ENCODE data around the gene RAB40C.

Gene RAB40C

DNA sequence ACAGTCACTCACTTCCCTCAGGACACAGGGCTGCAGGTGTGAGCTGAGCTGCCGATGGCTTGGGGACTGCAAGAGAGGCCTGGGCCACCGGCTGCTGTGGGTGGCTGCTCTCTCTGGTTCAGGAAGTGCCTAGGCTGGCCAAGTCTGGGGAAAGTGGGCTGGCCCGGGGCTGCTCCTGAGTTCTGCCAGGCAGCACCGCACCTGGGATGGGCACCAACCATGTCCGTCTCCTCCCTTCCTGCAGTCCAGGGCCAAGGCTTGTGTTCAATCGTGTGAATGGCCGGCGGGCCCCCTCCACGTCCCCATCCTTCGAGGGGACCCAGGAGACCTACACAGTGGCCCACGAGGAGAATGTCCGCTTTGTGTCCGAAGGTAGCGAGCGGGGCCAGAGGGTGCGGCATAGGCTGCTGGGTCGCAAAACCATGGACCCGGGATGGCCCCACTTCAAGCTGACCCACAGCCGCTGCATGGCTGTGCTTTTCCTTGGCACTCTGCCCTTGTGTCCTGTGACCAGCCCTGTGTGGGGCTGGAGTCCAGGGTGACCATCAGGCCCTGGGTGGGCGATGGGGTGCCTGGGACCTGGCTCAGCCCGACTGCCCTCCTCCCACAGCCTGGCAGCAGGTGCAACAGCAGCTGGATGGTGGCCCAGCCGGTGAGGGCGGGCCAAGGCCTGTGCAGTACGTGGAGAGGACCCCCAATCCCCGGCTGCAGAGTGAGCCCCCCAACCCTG lies 57.5 kb downstream of the RAB40C start:
- Histone ChIP-seq H3K4me3 (no peak overlapping the region), H3K4me1 (peaks cover 18% of the 10 kb centered on the region), H3K36me3 (replicated peaks) (peaks cover 15% of the 10 kb centered on the region), H3K9me3 (no peaks in the 10 kb centered on the region), H3K27me3 (ENCODE audit: low read depth) (no peaks in the 10 kb centered on the region)
- in situ Hi-C loops (cut with MboI; ENCODE audit: low sequenced_read_pairs) = no loop called here
- no peak for DNase-seq (ENCODE audit: low spot score in 2 of 2)

DNA sequence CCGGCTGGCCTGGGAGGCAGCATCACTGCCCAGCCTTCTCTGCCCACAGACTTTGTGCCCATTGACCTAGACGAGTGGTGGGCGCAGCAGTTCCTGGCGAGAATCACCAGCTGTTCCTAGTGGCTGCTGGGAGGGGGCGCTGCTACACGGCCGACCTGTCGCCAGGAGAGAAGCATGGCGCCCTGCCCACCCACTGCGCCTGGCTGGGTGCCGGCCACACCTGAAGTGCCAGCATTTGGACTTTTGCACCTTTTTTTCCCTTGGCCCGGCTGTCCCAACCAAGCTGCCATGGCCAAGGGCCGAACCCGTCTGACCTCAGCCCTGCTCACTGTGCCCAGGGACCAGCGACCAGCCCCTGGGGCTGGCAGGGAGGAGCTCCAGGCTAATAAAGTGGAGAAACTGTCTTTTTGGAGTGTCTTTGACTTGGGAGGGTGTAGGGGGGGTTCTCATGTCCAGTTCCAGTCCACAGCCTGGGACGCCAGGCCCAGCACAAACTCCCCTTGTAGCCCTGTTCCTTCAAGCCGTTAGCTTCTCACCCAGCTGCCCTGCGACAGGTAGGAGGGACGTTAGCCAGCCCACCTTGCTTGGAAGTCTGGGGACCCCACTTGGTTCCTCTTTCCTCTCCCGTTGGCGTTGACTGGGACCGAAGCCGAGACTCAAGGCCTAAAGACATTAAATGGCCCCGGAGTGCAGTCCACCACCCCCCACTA lies 58.4 kb downstream of the RAB40C start:
- peaks cover 24% of the 10 kb centered on the region for H3K36me3 ChIP-seq (replicated peaks)
- in situ Hi-C loops (cut with MboI; ENCODE audit: low sequenced_read_pairs) = no loop called here
- H3K4me3 ChIP-seq = peak overlapping the region; percentile 47

GRCh38 chr16:648781-649589 lies 59.1 kb downstream of the RAB40C start, which contains the start of gene WDR90:
WDR90 (plus strand) TSS chr16:649365; CDS start chr16:649417, 52 bp downstream.
- Histone ChIP-seq H3K36me3 (replicated peaks) (peaks cover 25% of the 10 kb centered on the region), H3K27me3 (ENCODE audit: low read depth) (no peaks in the 10 kb centered on the region), H3K4me1 (peaks cover 13% of the 10 kb centered on the region), H3K4me3 (peak within 1 kb of the TSS; percentile 47), H3K9me3 (no peaks in the 10 kb centered on the region)
- in situ Hi-C loops (cut with MboI; ENCODE audit: low sequenced_read_pairs) = no loop called here
- DNase-seq (ENCODE audit: low spot score in 2 of 2) = peak; percentile 88 to 96

More for the DNA sequence above, 58.4 kb downstream of the RAB40C start:
- Histone ChIP-seq H3K4me1 (peaks cover 13% of the 10 kb centered on the region), H3K9me3 (no peaks in the 10 kb centered on the region), H3K27me3 (ENCODE audit: low read depth) (no peaks in the 10 kb centered on the region)
- peak in 1 of 2 experiments; percentile 66 for DNase-seq (ENCODE audit: low spot score in 2 of 2)

DNA sequence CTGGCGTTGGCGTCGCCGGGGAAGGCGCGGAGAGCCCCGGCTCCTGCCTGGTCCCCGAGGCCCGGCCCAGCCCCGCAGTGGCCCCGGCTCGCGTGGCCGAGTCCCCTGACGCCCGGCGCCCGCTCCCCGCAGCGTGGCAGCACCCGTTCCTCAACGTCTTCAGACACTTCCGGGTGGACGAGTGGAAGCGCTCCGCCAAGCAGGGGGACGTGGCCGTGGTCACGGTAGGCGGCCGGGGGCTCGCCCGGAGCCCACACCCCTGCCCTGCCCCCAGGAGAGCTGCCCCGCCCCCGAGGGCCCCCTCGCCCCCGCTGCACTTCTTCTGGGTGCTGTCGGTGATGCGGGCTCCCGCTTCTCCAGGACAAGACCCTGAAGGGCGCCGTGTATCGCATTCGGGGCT lies 59.8 kb downstream of the RAB40C start:
- Histone ChIP-seq H3K27me3 (ENCODE audit: low read depth) (no peaks in the 10 kb centered on the region), H3K36me3 (replicated peaks) (peaks cover 21% of the 10 kb centered on the region), H3K4me1 (peaks cover 13% of the 10 kb centered on the region), H3K9me3 (no peaks in the 10 kb centered on the region), H3K4me3 (peak overlapping the region; percentile 47)
- in situ Hi-C loops (cut with MboI; ENCODE audit: low sequenced_read_pairs) = no loop called here
- DNase-seq (ENCODE audit: low spot score in 2 of 2) = peak in 1 of 2 experiments; percentile 45

- in situ Hi-C loops (cut with MboI; ENCODE audit: low sequenced_read_pairs) = no loop called here
- H3K9me3 ChIP-seq = no peaks in the 10 kb centered on the region
- no peaks in the 10 kb centered on the region for H3K27me3 ChIP-seq (ENCODE audit: low read depth)
- no peak for DNase-seq (ENCODE audit: low spot score in 2 of 2)
- peaks cover 20% of the 10 kb centered on the region for H3K36me3 ChIP-seq (replicated peaks)
- H3K4me1 ChIP-seq = peaks cover 13% of the 10 kb centered on the region
- no peak overlapping the region for H3K4me3 ChIP-seq
These were observed 62.0 kb downstream of the RAB40C start for GRCh38 chr16:651844-652243.

GRCh38 chr16:652454-653305 lies 62.8 kb downstream of the RAB40C start:
- in situ Hi-C loops (cut with MboI; ENCODE audit: low sequenced_read_pairs) = no loop called here
- Histone ChIP-seq H3K4me3 (no peak overlapping the region), H3K36me3 (replicated peaks) (peaks cover 27% of the 10 kb centered on the region), H3K27me3 (ENCODE audit: low read depth) (no peaks in the 10 kb centered on the region), H3K9me3 (no peaks in the 10 kb centered on the region), H3K4me1 (peaks cover 13% of the 10 kb centered on the region)
- DNase-seq (ENCODE audit: low spot score in 2 of 2) = no peak

DNA sequence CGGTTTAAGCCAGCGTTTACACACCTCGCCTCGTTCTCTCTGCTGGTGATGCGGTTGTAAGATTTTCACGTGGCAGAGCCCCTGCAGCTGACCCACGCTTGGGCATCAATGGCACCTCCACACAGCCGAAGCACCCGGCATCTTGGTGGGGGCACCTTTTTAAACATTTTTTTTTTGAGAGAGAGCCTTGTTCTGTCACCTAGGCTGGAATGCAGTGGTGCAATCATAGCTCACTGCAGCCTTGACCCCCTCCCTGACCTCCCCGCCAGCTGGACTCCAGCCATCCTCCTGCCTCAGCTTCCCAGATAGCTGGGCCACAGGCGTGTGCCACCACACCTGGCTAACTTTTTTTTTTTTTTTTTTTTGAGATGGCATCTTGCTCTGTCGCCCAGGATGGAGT lies 64.2 kb downstream of the RAB40C start:
- peaks cover 6% of the 10 kb centered on the region for H3K4me1 ChIP-seq
- no peaks in the 10 kb centered on the region for H3K27me3 ChIP-seq (ENCODE audit: low read depth)
- peaks cover 36% of the 10 kb centered on the region for H3K36me3 ChIP-seq (replicated peaks)
- no peak overlapping the region for H3K4me3 ChIP-seq
- in situ Hi-C loops (cut with MboI; ENCODE audit: low sequenced_read_pairs) = no loop called here
- DNase-seq (ENCODE audit: low spot score in 2 of 2) = no peak
- no peaks in the 10 kb centered on the region for H3K9me3 ChIP-seq

DNA sequence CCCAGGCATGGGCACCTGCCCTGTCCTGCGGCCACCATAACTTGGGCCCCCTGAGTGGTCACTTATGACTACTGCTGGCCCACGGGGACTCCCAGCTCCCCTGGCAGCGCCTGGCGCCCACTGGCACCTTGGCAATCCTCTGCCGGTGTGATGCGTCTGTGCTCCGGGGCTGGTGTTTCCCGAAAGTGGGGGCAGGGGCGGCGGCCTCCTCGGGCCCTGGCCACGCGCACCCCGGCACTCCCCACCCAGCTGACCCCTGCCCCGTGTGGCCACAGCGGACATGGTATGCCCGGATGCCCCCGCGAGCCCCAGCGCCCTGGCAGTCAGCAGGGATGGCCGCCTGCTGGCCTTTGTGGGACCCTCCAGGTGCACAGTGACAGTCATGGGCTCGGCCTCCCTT lies 67.6 kb downstream of the RAB40C start:
- peaks cover 43% of the 10 kb centered on the region for H3K36me3 ChIP-seq (replicated peaks)
- no peaks in the 10 kb centered on the region for H3K9me3 ChIP-seq
- no peak overlapping the region for H3K4me3 ChIP-seq
- no peak for DNase-seq (ENCODE audit: low spot score in 2 of 2)
- no peaks in the 10 kb centered on the region for H3K27me3 ChIP-seq (ENCODE audit: low read depth)
- in situ Hi-C loops (cut with MboI; ENCODE audit: low sequenced_read_pairs) = no loop called here
- no peaks in the 10 kb centered on the region for H3K4me1 ChIP-seq

GRCh38 chr16:658679-659571 lies 69.1 kb downstream of the RAB40C start:
- in situ Hi-C loops (cut with MboI; ENCODE audit: low sequenced_read_pairs) = no loop called here
- Histone ChIP-seq H3K9me3 (no peaks in the 10 kb centered on the region), H3K27me3 (ENCODE audit: low read depth) (no peaks in the 10 kb centered on the region), H3K4me3 (no peak overlapping the region), H3K4me1 (no peaks in the 10 kb centered on the region), H3K36me3 (replicated peaks) (peaks cover 41% of the 10 kb centered on the region)
- DNase-seq (ENCODE audit: low spot score in 2 of 2) = no peak

DNA sequence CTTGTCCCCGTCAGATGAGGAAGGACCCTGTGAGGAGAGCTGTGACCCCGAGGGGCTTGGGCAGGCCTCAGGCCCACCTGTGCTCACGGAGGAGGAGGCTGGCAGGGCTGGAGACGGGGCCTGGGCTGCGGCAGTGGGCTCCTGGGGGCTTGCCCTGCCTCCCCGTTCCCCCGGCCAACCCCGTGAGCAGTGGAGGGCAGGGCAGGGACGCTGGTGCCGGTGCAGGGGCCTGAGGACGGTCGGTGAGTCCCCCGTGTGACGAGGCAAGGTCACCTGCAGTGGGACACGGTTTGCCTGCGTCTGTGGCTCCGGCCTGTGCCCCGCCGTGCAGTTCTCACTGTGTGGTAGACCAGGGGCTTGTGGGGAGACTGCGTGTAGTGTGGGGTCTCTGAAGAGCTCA lies 69.8 kb downstream of the RAB40C start:
- Histone ChIP-seq H3K27me3 (ENCODE audit: low read depth) (no peaks in the 10 kb centered on the region), H3K36me3 (replicated peaks) (peaks cover 40% of the 10 kb centered on the region), H3K4me3 (no peak overlapping the region), H3K9me3 (no peaks in the 10 kb centered on the region), H3K4me1 (no peaks in the 10 kb centered on the region)
- DNase-seq (ENCODE audit: low spot score in 2 of 2) = no peak
- in situ Hi-C loops (cut with MboI; ENCODE audit: low sequenced_read_pairs) = no loop called here

GRCh38 chr16:660132-660458 lies 70.2 kb downstream of the RAB40C start:
- DNase-seq (ENCODE audit: low spot score in 2 of 2) = no peak
- no peak overlapping the region for H3K4me3 ChIP-seq
- in situ Hi-C loops (cut with MboI; ENCODE audit: low sequenced_read_pairs) = no loop called here
- no peaks in the 10 kb centered on the region for H3K9me3 ChIP-seq
- H3K36me3 ChIP-seq (replicated peaks) = peaks cover 37% of the 10 kb centered on the region; the same call in 1 of the 2 replicates
- H3K27me3 ChIP-seq (ENCODE audit: low read depth) = no peaks in the 10 kb centered on the region
- no peaks in the 10 kb centered on the region for H3K4me1 ChIP-seq

- Histone ChIP-seq H3K27me3 (ENCODE audit: low read depth) (no peaks in the 10 kb centered on the region), H3K36me3 (replicated peaks) (peaks cover 35% of the 10 kb centered on the region; the same call in 1 of the 2 replicates), H3K4me3 (no peak overlapping the region), H3K9me3 (no peaks in the 10 kb centered on the region), H3K4me1 (no peaks in the 10 kb centered on the region)
- DNase-seq (ENCODE audit: low spot score in 2 of 2) = peak; percentile 62 to 86
- in situ Hi-C loops (cut with MboI; ENCODE audit: low sequenced_read_pairs) = no loop called here
These were observed 70.8 kb downstream of the RAB40C start for GRCh38 chr16:660459-661183.

Data from HAP-1 (cell line).